AML-193 (cell line): Measurements from ENCODE around the gene ACRBP.

Source experiments
- DNase-seq, 2 experiments: peaks; one replicate each; lab custom pipeline; 2025; lab: John Stamatoyannopoulos, UW

The ACRBP gene

DNA sequence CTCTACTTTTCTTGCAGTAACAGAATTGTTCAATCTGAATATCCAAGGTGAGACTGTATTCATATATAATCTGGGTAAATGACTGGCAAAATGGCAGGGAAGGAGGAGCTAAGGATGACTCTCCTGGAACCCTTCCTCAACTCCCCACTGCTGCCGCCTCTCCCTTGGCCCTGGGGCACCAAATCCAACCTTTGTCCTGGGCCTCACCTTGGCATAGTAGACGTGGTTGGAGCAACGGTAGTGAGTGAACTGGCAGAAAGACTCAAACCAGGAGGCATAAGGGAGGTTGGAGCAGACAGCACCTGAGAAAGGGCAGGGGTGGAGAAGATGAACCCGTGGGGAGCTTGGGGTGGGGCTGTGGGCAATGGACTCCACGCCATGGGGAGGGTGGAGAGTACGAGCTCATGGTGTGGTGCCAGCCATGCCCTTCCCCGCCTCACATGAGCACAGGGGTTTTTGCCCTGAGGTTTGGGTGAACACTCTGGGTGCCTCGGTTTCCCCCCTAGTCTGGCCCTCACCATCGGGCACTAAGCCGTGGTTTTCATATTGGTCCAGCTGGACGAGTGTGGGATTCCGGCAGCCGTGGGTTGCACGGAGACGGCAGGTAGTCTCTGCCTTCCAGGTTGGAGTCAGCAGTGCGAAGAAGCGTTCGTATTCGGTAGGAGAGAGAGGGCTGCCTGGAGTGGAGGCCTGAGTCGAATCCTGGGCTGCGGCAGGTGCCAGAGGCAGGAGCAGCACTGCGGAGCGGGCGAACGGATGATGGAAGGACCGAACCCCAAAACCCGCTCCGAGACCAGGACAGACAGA lies 753 bp downstream of the ACRBP start:
- no peak for DNase-seq

DNA sequence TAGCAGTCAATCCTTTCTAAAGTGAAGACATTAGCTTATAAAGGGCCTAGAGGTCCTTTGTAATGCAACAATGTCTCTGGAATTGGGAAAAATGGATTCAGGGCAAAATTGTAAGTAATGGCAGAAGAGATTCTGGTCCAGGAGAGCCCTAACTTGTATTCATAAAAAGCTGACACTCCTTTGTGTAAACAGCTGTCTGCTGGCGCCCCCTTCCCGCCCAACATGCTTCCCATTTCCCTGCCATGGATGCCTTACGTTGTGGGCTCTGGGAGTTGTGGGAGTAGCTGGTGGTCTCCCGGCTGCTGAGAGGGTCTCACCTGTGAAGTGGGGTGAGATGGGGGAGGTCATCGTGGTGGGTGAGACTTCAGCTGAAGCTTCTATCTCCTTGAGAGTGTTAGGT lies 2.3 kb downstream of the ACRBP start:
- no peak for DNase-seq

DNA sequence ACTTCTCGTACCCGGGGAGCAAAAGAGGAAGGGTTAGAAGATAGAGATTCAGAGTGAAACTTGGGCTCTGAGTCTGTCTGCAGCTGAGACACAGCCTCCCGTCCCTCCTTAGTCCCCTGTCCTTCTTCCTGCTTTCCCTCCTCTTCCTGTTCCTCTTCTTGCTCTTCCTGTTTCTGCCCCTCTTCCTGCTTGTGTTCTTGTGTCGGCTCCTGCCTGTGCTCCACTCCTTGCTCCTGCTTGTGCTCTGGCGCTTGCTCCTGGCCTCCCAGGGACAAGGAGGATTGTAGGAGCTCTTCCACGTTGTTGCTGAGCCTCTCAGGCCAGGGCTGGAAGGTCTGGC lies 3.0 kb downstream of the ACRBP start:
- peak; percentile 61 to 65 for DNase-seq

DNA sequence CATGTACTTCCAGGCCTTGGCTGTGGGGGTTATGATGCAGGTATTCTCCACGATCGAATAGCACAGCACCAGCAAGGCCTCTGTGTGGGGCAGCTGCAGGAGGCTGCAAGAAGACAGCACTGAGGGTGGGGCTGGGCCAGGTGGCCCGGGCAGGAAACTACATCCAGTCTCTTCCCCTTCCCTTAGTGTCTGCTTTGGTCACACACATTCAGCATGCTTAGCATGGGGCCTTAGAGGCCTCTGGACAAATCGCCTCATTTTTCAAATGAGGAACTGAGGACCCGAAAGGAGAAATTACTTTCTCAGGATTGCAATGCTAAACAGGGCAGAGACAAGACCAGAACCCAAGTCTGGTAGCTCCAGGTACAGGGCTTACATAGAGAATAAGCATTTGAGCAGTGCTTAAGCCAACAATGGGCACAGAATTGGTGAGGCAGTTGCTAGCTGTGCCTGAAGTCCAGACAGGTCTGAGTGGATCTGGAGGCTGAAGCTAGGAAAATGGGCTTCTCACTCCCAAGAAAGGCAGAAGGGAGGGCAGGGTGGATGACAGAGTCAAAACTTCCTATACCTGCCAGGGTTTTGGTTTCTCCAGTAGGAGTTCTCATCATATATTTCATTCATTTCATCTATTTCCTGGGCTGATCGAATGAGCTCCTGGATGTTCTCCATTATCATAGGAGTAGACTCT lies 3.5 kb downstream of the ACRBP start:
- DNase-seq: peak; percentile 18 to 53

DNA sequence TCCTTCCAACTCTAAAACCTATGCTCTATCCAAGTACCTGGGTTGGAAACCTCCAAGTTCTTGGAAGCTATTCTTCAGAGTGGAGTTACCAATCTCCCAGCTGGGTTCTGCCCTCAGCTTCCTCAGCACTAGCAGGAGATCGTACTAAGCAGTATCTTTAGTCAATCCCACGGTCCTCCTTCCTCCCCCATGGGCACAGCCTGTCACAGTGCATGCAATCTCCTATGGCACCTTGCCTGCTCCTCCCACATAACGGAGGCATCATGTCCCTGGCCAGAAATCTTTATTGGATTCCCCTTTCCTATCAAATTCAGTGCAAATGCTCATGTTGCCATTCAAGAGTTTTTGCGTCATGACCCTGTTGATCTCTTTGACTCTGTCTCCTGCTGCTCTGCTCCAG lies 6.1 kb downstream of the ACRBP start:
- no peak for DNase-seq

DNA sequence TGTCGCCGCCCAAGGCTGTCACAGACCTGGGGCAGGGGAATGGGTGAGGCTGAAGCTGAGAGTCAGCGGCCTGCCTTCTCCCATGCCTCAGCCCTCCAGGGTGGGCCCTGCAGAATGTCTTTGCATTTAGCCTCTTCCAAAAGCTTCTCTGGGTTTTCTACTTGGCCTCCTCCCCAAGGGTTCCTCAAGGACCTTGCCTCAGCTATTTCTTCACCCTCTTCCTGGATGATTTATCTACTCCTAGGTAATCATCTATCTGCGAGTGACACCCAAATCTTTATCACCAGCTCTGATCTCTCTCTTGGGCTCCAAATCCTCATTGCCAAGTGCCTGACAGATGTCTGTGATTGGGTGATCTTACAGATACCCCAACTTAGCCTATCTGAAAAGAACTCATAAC lies 6.7 kb downstream of the ACRBP start:
- DNase-seq: no peak

DNA sequence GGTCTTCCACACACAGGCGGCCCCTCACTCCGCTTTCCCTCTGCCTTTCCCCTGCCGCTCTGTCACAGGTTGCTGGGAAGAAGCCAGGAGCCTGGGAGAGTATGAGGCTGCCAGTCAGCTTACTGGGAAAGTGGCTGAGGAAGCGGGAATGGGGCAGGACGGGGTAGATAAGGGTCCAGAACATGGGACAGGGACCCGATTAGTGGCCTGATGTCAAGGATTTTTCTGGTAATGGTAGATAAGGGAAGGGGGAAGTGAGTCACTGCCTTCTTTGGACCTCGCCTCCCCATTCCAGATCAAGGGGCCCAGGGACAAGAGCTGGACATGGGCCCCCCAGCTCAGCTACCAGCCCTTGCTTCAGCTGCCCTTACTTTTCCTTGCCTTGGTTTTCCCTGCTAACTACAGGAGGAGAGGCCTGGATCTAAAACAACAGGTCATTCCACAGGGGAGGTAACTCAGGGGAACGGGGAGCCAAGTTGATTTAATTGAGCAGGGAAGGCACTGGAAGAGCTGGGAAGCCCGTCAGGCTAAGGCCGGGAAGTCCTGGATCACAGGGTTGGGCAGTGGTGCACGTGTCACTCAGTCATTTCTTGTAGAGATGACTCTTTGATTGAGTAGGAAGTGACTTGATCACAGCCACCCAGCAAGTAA lies 8.0 kb downstream of the ACRBP start:
- DNase-seq: no peak

DNA sequence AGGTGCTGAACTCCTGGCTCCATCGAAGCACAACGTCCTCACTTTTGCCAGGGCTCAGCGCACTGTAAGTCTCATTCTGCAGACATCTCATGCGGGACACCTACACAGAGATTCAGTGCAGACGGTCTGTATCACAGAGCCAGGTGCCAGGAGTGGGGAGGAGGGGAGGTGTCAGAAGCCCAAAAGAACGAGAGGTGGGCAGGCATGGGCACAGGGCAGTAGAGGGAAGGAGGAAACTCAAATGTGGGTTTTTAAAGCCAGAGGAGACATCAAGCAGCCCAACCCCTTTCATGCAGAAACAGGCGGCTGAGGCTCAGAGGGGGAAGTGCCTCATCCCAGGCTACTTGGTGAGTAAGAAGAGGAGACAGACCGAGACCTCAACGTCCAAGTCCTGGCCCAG lies 8.9 kb downstream of the ACRBP start:
- no peak for DNase-seq

DNA sequence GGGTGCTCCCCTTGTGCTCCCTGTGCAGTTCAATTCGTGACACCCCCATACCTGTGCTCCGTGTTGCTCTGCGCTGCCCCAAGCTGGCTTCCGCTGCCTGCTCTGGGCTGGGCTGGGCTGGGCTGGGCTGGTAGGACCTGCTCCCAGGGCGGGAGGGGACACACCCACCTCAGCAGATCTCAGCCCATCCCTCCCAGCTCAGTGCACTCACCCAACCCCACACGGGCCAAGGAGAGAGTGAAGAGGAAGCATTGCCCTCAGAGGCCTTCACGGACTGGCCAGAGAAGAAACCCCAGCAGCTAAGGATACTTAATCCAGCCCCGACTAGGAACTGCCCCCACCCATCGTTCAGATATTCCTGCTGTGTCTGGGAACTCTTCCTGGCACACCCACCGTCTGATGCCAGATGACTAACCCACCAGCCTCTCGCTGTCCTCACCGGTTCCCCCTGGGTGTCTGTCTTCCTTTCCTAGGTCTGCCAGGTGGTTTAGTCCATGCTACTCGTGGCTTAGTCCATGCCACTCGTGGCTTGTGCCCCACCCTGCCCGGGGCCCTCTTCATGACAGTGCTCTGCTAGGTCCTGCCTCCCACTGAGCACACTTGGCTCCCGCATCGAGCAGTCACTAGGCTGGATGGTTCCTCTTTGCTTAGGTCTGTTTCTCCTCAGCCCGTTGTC lies 11.2 kb downstream of the ACRBP start, which contains the start of gene LPAR5:
Gene LPAR5, minus strand, starts transcription at position 104 of the 676 bp plus-strand sequence. CDS start 14,711 bp downstream, outside the sequence.
- DNase-seq: no peak

DNA sequence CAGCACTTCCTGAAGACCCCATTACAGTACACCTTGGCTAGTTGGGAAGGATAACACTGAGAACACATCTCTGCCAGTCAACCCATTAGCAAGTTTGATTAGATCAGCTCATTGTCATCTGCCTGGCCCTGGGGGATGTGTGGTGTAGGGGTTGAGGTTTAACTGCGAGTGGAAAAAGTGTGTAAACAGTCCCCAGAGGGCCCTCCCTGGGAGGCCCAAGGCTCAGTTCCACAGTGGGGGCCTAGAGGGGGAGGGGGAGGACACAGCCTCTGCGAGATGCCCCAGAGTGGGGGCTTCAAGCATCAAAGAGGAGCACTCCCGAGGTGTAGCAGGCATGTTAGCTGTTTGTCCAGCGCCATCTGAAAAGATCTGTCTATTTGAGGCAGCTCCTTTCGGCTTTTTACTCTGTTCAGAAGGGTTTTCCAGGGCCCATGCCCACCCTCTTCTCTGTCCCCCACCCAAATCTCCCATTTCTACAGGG lies 11.8 kb downstream of the ACRBP start:
- DNase-seq: no peak

DNA sequence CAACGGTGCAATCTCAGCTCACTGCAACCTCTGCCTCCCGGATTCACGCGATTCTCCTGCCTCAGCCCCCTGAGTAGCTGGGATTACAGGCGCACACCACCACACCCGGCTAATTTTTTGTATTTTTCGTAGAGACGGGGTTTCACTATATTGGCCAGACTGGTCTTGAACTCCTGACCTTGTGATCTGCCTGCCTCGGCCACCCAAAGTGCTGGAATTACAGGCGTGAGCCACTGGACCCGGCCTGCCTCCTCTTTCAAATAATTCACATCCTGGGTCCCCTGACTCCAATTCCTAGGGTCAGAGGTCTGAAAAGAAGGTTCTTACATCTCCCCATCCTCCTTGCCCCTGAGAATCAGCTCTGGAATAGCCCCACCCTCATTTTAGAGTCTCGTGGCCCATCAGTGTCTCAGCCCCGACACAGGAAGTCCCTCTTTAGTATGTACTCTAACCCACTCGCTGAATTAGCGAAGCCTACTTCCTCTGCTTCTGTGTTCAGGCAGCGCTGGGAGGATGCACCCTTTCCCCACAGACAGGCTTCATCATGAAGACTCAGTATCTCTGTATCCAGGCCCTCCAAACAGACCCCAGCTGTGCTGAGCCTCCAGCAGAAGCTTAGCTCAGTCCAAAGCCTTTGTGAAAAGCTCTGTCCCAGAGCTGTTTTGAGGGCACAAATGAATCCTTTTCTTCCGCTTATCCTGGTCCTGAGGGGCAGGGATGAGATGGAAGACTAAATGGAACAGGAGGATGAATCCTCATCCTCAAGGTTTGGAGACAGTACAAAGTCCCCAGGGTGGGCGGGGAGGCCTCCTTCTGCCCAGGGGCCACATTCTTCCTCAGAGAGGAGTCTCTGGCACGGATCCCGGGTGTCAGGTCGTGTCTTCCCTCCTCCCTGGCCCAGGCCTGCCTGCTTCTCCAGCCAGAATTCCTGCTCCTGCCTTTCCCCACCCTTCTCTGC lies 14.9 kb downstream of the ACRBP start:
- DNase-seq: no peak

DNA sequence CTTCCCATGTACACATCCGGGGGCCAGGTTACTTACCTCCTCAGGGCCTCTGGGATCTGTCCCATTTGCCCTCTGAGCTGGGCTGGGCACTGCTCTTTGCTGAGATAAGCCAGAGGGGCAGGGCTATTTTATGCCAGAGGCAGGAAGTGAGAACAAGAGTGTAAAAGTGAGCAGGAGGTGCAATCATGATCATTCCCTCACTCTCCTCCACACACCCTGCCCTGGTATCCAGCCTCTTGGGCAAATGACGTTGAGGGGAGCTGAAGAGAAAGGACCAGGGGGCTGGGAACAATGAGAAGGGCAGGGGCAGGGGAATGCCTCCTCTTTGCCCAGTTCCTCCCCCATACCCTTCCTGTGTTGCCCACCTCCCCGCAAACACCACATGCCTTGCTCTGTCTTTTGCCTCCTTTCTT lies 15.7 kb downstream of the ACRBP start:
- DNase-seq: no peak

DNA sequence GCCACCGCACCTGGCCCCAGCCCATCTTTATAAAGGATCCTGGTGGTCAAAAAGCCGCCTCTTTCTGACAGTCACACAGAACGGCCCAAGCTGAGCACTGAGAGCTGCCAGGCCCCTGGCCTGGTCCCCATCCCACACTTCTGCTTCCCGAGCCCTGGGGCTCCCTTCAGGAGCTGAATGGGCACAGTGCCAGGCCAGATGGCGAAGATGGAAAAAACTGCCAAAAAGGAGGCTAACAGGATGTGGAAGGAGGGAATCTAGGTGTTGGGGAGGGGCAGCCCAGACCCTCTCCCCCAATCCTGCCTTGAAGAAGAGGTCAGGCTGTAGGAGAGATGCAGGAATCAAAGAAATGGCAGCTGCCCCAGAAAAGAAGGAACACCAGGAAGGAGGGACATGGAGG lies 16.5 kb downstream of the ACRBP start:
- no peak for DNase-seq

DNA sequence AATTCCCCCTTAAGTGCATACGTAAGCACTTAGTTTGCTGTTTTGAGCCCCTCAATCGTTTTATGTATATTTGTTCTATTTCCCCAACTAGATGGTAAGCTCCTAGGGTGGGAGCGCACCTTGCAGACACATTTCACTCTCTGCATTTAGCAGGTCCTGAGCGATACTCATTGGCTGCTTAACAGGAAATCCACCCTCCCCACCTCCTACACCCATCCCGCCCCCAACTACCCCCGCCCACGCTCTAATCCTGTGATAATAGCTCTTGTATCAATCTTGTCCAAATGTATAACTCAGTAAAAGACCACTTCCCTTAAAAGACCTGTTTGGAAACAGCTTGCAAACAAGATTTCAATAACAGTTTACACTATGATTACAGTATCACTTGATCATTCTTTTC lies 19.6 kb downstream of the ACRBP start:
- no peak for DNase-seq

DNA sequence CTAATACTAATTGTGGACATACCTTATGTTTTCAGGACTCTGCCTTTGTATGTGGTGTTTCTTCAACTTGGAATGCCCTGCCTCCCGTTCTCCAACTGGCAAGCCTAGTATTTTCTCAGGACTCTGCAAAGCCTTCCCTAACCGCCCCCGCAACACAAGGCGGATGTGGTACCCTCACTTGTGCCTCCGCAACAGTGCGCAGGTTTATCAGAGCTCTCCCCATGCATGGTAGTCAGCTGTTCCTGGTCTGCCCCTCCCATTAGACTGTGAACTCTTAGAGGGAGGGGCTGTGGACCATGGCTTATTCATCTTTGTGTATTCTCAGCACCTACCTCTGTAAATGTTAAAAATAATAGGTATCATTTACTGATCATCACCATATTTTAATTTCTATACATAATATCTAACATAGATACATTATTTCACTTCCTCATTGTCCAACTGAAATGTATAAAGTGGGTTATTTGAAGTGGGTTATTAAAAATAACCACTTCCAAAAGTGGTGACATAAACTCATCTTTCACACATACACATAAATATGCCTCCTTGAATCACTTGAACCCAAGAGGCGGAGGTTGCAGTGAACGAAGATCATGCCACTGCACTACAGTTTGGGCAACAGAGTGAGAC lies 20.5 kb downstream of the ACRBP start:
- no peak for DNase-seq

DNA sequence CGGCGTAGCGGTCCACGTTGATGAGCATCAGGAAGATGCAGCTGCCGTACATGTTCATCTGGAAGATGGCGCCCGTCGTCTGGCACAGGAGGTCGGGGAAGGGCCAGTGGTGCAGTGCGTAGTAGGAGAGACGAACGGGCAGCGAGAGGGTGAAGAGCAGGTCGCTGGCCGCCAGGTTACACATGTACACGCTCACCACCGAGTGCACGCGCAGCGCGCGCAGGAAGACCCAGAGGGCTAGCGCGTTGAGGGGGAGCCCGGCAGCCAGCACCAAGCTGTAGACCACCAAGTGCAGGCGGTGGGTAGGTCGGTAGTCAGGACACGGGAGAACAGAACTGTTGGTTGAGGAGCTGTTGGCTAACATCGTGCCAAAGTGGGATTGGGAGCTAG lies 26.4 kb downstream of the ACRBP start:
- no peak for DNase-seq

DNA sequence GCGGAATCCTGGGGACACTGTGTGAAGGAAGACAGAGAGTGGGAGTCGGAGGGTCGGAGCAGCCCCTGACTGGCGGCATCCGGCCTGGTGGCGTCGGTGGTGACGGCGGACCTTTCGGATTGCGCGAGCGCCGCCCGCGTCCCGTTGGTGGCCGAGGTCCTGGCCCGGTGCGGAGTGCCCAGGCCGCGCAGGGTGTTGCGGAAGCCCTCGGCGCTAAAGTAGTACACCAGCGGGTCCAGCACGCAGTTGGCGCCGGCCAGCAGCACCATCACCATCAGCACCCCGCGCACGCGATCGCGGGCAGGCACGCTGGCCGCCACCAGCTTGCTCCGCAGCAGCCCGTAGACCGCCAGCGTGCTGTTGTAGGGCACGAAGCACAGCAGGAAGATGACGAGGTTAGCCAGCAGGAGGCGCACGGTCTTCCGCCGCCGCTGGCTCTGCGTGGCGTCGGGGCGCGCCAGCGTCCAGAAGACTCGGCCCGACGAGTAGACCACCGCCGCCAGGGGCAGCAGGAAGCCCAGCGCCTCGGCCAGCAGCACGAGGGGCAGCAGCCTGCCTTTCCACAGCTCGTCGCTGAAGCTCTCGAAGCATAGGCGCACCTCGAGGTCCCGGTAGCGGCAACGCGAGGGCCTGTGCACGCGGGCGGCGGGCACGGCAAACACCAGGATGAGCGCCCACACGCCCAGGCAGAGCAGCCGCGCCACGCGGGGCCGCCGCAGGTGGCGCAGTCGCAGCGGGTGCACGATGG lies 26.9 kb downstream of the ACRBP start:
- DNase-seq: no peak

DNA sequence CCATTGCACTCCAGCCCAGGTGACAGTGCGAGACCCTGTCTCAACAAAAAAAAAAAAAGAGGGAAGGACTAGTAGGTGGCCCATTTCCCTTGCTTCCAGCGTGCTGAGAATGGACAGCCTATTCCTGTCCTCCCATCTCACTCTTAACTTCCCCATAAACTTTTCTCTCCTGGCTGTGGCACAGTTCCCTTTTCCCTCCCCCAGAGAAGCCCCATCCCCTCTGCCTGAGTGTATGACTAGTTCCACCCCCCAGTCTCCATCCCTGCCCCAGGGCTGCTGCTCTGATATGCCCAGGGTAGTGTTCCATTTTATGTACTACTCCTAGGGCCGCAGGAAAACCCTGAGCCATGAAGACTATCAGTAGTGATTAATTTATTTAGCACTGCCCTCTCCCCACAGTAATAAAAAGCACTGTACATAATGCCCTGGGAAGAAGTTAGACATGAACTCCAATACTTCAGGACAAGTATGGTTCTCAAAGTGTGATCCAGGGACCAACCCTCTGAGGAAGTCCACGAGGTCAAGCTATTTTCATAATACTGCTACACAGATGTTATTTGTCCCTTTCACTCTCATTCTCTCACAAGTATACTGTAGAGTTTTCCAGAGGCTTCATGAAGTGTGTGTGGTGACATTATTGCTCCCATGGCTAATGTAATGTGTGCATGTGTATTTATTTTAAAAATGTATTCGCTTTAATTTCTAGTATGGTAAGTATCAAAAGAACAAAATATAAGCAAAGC lies 28.6 kb downstream of the ACRBP start:
- DNase-seq: no peak

DNA sequence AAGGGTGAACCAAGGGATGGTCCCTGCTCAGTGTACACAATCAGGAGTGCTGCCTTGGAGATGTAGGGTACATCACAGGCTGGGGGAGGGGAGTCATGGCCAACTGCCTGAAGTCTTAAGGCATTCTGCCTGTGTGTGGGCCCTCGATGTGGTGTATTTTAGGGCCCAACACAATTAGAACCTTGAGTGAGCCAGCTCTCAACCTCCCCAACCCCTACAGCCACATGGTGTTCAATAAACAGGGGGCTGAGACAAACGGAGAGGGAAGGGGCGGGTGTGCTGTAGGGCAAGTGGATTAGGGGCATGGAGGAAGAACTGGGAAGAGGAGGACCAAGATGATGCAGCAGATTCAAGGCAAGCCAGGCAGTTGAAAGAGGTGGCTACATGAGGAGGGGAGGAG lies 31.4 kb downstream of the ACRBP start:
- no peak for DNase-seq
